ENCODE data around the gene SAMD4A.

- TF ChIP-seq CTCF (conservative IDR thresholded peaks at IDR 0.05 in 1 of 2, IDR thresholded peaks at IDR 0.05 in 1 of 2; ENCODE audit: extremely low read depth in 1 of 2, insufficient read depth in 1 of 2, low read depth in 1 of 2, low read length in 2 of 2) (no peak), EZH2 (IDR thresholded peaks at IDR 0.05; ENCODE audit: borderline replicate concordance, low read length) (no peak)
Measured at GRCh38 chr14:54567224-54567638, 303 bp downstream of the SAMD4A start.

Data from mammary epithelial cell (primary cell).